LHCN-M2 (cell line): Measurements from ENCODE around the gene UGT2B28. TPM values are rescaled to one million over a fixed set of nuclear protein-coding genes. Genes with fewer than 3 reads are reported as not detected.
"Not testable (repeated sequence)": the region's sequence is repeated elsewhere in the genome, so short reads cannot be mapped to it uniquely, and the experiment has no call there.

Source experiments
- DNase-seq: peaks from one replicate; pipeline ENCODE4 v3.0.0-alpha.2; 2012; ENCODE audit warnings: low read depth
- total RNA-seq: library from RNA; depleted of rRNA; stranded (reverse); fragments of >200 nt; gene quantifications from 2 replicates; pipeline ENCODE4 v1.2.3, GENCODE V29; 2014; rRNA removed

UGT2B28 gene
- total RNA-seq, 1 experiment from 2014 or later, result not detected

GRCh38 chr4:69343558-69344420, 63.5 kb downstream of the UGT2B28 start:
- not testable (repeated sequence) for DNase-seq

Other genes with a start within 250 kb of the UGT2B28 start
- 0.57 and 1.2 TPM in 2 replicates for gene UGT2B7, start 184.0 kb upstream of the UGT2B28 start, total RNA-seq
- not detected in 2 replicates for gene UGT2B11, start 65.7 kb upstream of the UGT2B28 start, total RNA-seq
- gene UGT2B4, start 215.4 kb downstream of the UGT2B28 start, total RNA-seq, result not detected in 2 replicates